ENCODE results near the gene AGK.
"Not testable (repeated sequence)": the region's sequence is repeated elsewhere in the genome, so short reads cannot be mapped to it uniquely, and the experiment has no call there.

AGK gene

GRCh38 chr7:141550386-141551093, 670 bp upstream of the AGK start:
- Histone ChIP-seq H3K9ac (ENCODE audit: low read length in 5 of 5) (peak overlapping the region; percentile 70 to 97 (median 88)), H3K36me3 (ENCODE audit: control insufficient read depth in 5 of 5, insufficient read depth in 5 of 5, low read length in 5 of 5) (peaks cover 0 to 3% (median 0%) of the 10 kb centered on the region in 5 donors), H3K4me1 (ENCODE audit: control insufficient read depth in 5 of 5, insufficient read depth in 5 of 5, low read length in 5 of 5) (peaks cover 5 to 18% (median 17%) of the 10 kb centered on the region in 5 donors), H3K9me3 (ENCODE audit: control insufficient read depth in 5 of 5, low read length in 5 of 5) (no peaks in the 10 kb centered on the region), H3K27me3 (ENCODE audit: control insufficient read depth in 5 of 5, insufficient read depth in 4 of 5, low read length in 5 of 5) (no peaks in the 10 kb centered on the region), H3K4me3 (ENCODE audit: low read depth in 1 of 5, low read length in 5 of 5) (peak overlapping the region; percentile 89 to 99 (median 91)), H3K27ac (ENCODE audit: low read depth, low read length) (no peak overlapping the region)

- Histone ChIP-seq H3K4me1 (ENCODE audit: control insufficient read depth in 5 of 5, insufficient read depth in 5 of 5, low read length in 5 of 5) (peaks cover 5 to 18% (median 17%) of the 10 kb centered on the region in 5 donors), H3K9ac (ENCODE audit: low read length in 5 of 5) (peak overlapping the region; percentile 70 to 97 (median 88)), H3K27ac (ENCODE audit: low read depth, low read length) (no peak overlapping the region), H3K36me3 (ENCODE audit: control insufficient read depth in 5 of 5, insufficient read depth in 5 of 5, low read length in 5 of 5) (peaks cover 4 to 13% (median 8%) of the 10 kb centered on the region in 5 donors), H3K27me3 (ENCODE audit: control insufficient read depth in 5 of 5, insufficient read depth in 4 of 5, low read length in 5 of 5) (no peaks in the 10 kb centered on the region), H3K9me3 (ENCODE audit: control insufficient read depth in 5 of 5, low read length in 5 of 5) (no peaks in the 10 kb centered on the region), H3K4me3 (ENCODE audit: low read depth in 1 of 5, low read length in 5 of 5) (peak overlapping the region; percentile 90 to 99 (median 91))
These were observed 572 bp downstream of the AGK start for GRCh38 chr7:141551782-141552181.

- peaks cover 12 to 20% (median 17%) of the 10 kb centered on the region in 5 donors for H3K36me3 ChIP-seq (ENCODE audit: control insufficient read depth in 5 of 5, insufficient read depth in 5 of 5, low read length in 5 of 5)
- H3K27me3 ChIP-seq (ENCODE audit: control insufficient read depth in 5 of 5, insufficient read depth in 4 of 5, low read length in 5 of 5): no peaks in the 10 kb centered on the region
- H3K4me3 ChIP-seq (ENCODE audit: low read depth in 1 of 5, low read length in 5 of 5): no peak overlapping the region
- H3K9me3 ChIP-seq (ENCODE audit: control insufficient read depth in 5 of 5, low read length in 5 of 5): peaks cover 0 to 8% (median 0%) of the 10 kb centered on the region in 5 donors
- no peak overlapping the region for H3K9ac ChIP-seq (ENCODE audit: low read length in 5 of 5)
- H3K27ac ChIP-seq (ENCODE audit: low read depth, low read length): no peak overlapping the region
- H3K4me1 ChIP-seq (ENCODE audit: control insufficient read depth in 5 of 5, insufficient read depth in 5 of 5, low read length in 5 of 5): peaks cover 0 to 6% (median 2%) of the 10 kb centered on the region in 5 donors
These were observed 6.2 kb downstream of the AGK start for GRCh38 chr7:141557360-141557759.

GRCh38 chr7:141557831-141558531, 6.8 kb downstream of the AGK start:
- not testable (repeated sequence) for H3K9me3 ChIP-seq (ENCODE audit: control insufficient read depth in 5 of 5, low read length in 5 of 5); H3K27me3 ChIP-seq (ENCODE audit: control insufficient read depth in 5 of 5, insufficient read depth in 4 of 5, low read length in 5 of 5); H3K9ac ChIP-seq (ENCODE audit: low read length in 5 of 5); H3K4me1 ChIP-seq (ENCODE audit: control insufficient read depth in 5 of 5, insufficient read depth in 5 of 5, low read length in 5 of 5); H3K4me3 ChIP-seq (ENCODE audit: low read depth in 1 of 5, low read length in 5 of 5); H3K27ac ChIP-seq (ENCODE audit: low read depth, low read length)
- peaks cover 14 to 26% (median 17%) of the 10 kb centered on the region in 5 donors for H3K36me3 ChIP-seq (ENCODE audit: control insufficient read depth in 5 of 5, insufficient read depth in 5 of 5, low read length in 5 of 5)

- peaks cover 0 to 8% (median 0%) of the 10 kb centered on the region in 5 donors for H3K9me3 ChIP-seq (ENCODE audit: control insufficient read depth in 5 of 5, low read length in 5 of 5)
- peaks cover 17 to 33% (median 18%) of the 10 kb centered on the region in 5 donors for H3K36me3 ChIP-seq (ENCODE audit: control insufficient read depth in 5 of 5, insufficient read depth in 5 of 5, low read length in 5 of 5)
- no peak overlapping the region for H3K4me3 ChIP-seq (ENCODE audit: low read depth in 1 of 5, low read length in 5 of 5)
- no peaks in the 10 kb centered on the region for H3K27me3 ChIP-seq (ENCODE audit: control insufficient read depth in 5 of 5, insufficient read depth in 4 of 5, low read length in 5 of 5)
- peaks cover 0 to 6% (median 0%) of the 10 kb centered on the region in 5 donors for H3K4me1 ChIP-seq (ENCODE audit: control insufficient read depth in 5 of 5, insufficient read depth in 5 of 5, low read length in 5 of 5)
- H3K27ac ChIP-seq (ENCODE audit: low read depth, low read length): no peak overlapping the region
- H3K9ac ChIP-seq (ENCODE audit: low read length in 5 of 5): no peak overlapping the region
These were observed 7.5 kb downstream of the AGK start for GRCh38 chr7:141558544-141559183.

- H3K9ac ChIP-seq (ENCODE audit: low read length in 5 of 5): no peak overlapping the region
- no peak overlapping the region for H3K4me3 ChIP-seq (ENCODE audit: low read depth in 1 of 5, low read length in 5 of 5)
- H3K36me3 ChIP-seq (ENCODE audit: control insufficient read depth in 5 of 5, insufficient read depth in 5 of 5, low read length in 5 of 5): peaks cover 17 to 40% (median 18%) of the 10 kb centered on the region in 5 donors
- H3K27ac ChIP-seq (ENCODE audit: low read depth, low read length): no peak overlapping the region
- H3K9me3 ChIP-seq (ENCODE audit: control insufficient read depth in 5 of 5, low read length in 5 of 5): peaks cover 0 to 8% (median 0%) of the 10 kb centered on the region in 5 donors
- no peaks in the 10 kb centered on the region for H3K27me3 ChIP-seq (ENCODE audit: control insufficient read depth in 5 of 5, insufficient read depth in 4 of 5, low read length in 5 of 5)
- peaks cover 0 to 6% (median 0%) of the 10 kb centered on the region in 5 donors for H3K4me1 ChIP-seq (ENCODE audit: control insufficient read depth in 5 of 5, insufficient read depth in 5 of 5, low read length in 5 of 5)
These were observed 8.8 kb downstream of the AGK start for GRCh38 chr7:141559961-141560360.

GRCh38 chr7:141562036-141562435, 10.8 kb downstream of the AGK start:
- no peak overlapping the region for H3K27ac ChIP-seq (ENCODE audit: low read depth, low read length)
- H3K9ac ChIP-seq (ENCODE audit: low read length in 5 of 5): no peak overlapping the region
- no peak overlapping the region for H3K4me3 ChIP-seq (ENCODE audit: low read depth in 1 of 5, low read length in 5 of 5)
- H3K36me3 ChIP-seq (ENCODE audit: control insufficient read depth in 5 of 5, insufficient read depth in 5 of 5, low read length in 5 of 5): peaks cover 15 to 46% (median 25%) of the 10 kb centered on the region in 5 donors
- H3K9me3 ChIP-seq (ENCODE audit: control insufficient read depth in 5 of 5, low read length in 5 of 5): peaks cover 0 to 8% (median 0%) of the 10 kb centered on the region in 5 donors
- H3K27me3 ChIP-seq (ENCODE audit: control insufficient read depth in 5 of 5, insufficient read depth in 4 of 5, low read length in 5 of 5): no peaks in the 10 kb centered on the region
- H3K4me1 ChIP-seq (ENCODE audit: control insufficient read depth in 5 of 5, insufficient read depth in 5 of 5, low read length in 5 of 5): peaks cover 0 to 6% (median 0%) of the 10 kb centered on the region in 5 donors

GRCh38 chr7:141562543-141562942, 11.3 kb downstream of the AGK start:
- H3K36me3 ChIP-seq (ENCODE audit: control insufficient read depth in 5 of 5, insufficient read depth in 5 of 5, low read length in 5 of 5): peaks cover 12 to 44% (median 25%) of the 10 kb centered on the region in 5 donors
- H3K27ac ChIP-seq (ENCODE audit: low read depth, low read length): no peak overlapping the region

GRCh38 chr7:141562972-141563371, 11.8 kb downstream of the AGK start:
- Histone ChIP-seq H3K4me1 (ENCODE audit: control insufficient read depth in 5 of 5, insufficient read depth in 5 of 5, low read length in 5 of 5) (peaks cover 0 to 6% (median 0%) of the 10 kb centered on the region in 5 donors), H3K36me3 (ENCODE audit: control insufficient read depth in 5 of 5, insufficient read depth in 5 of 5, low read length in 5 of 5) (peaks cover 10 to 47% (median 25%) of the 10 kb centered on the region in 5 donors), H3K4me3 (ENCODE audit: low read depth in 1 of 5, low read length in 5 of 5) (no peak overlapping the region), H3K9me3 (ENCODE audit: control insufficient read depth in 5 of 5, low read length in 5 of 5) (peaks cover 0 to 8% (median 0%) of the 10 kb centered on the region in 5 donors), H3K9ac (ENCODE audit: low read length in 5 of 5) (no peak overlapping the region), H3K27ac (ENCODE audit: low read depth, low read length) (no peak overlapping the region), H3K27me3 (ENCODE audit: control insufficient read depth in 5 of 5, insufficient read depth in 4 of 5, low read length in 5 of 5) (no peaks in the 10 kb centered on the region)

More at GRCh38 chr7:141562543-141562942, 11.3 kb downstream of the AGK start:
- Histone ChIP-seq H3K9ac (ENCODE audit: low read length in 5 of 5) (no peak overlapping the region), H3K27me3 (ENCODE audit: control insufficient read depth in 5 of 5, insufficient read depth in 4 of 5, low read length in 5 of 5) (no peaks in the 10 kb centered on the region), H3K4me3 (ENCODE audit: low read depth in 1 of 5, low read length in 5 of 5) (no peak overlapping the region), H3K4me1 (ENCODE audit: control insufficient read depth in 5 of 5, insufficient read depth in 5 of 5, low read length in 5 of 5) (peaks cover 0 to 6% (median 0%) of the 10 kb centered on the region in 5 donors), H3K9me3 (ENCODE audit: control insufficient read depth in 5 of 5, low read length in 5 of 5) (peaks cover 0 to 8% (median 0%) of the 10 kb centered on the region in 5 donors)

Data from subcutaneous abdominal adipose tissue (tissue), 5 donors.